Ishikawa (cell line): ENCODE results near the gene ABR.

Source experiments
- CEBPB ChIP-seq: IDR thresholded peaks from 2 replicates; pipeline ENCODE4 v1.6.1; 2012
- CREB1 ChIP-seq: IDR thresholded peaks from 2 replicates; pipeline ENCODE4 v1.6.1; 2012; ENCODE audit warnings: low read depth
- EGR1 ChIP-seq: IDR thresholded peaks from 2 replicates; pipeline ENCODE4 v1.6.1; 2012
- EP300 ChIP-seq: IDR thresholded peaks from 2 replicates; pipeline ENCODE4 v1.6.1; 2012; ENCODE audit warnings: borderline replicate concordance
- FOXM1 ChIP-seq: IDR thresholded peaks from 2 replicates; pipeline ENCODE4 v1.6.1; 2012; ENCODE audit warnings: low read depth, borderline replicate concordance
- NFIC ChIP-seq: IDR thresholded peaks from 2 replicates; pipeline ENCODE4 v1.6.1; 2012
- RAD21 ChIP-seq: IDR thresholded peaks from 2 replicates; pipeline ENCODE4 v1.6.1; 2012; ENCODE audit warnings: low read depth
- TAF1 ChIP-seq: IDR thresholded peaks from 2 replicates; pipeline ENCODE4 v1.6.1; 2012; ENCODE audit warnings: low read depth, mild to moderate bottlenecking
- TCF12 ChIP-seq: IDR thresholded peaks from 2 replicates; pipeline ENCODE4 v1.6.1; 2012; ENCODE audit warnings: low read depth
- TEAD4 ChIP-seq: IDR thresholded peaks from 2 replicates; pipeline ENCODE4 v1.6.1; 2012
- USF1 ChIP-seq: IDR thresholded peaks from 2 replicates; pipeline ENCODE4 v1.6.1; 2012
- YY1 ChIP-seq: IDR thresholded peaks from 2 replicates; pipeline ENCODE4 v1.6.1; 2012; ENCODE audit warnings: low read depth
- ZBTB7A ChIP-seq: IDR thresholded peaks from 2 replicates; pipeline ENCODE4 v1.6.1; 2012; ENCODE audit warnings: low read depth
- TF ChIP-seq, protein P1 (sequence below): IDR thresholded peaks from 2 replicates; pipeline ENCODE4 v1.6.1; 2012

ABR gene

DNA sequence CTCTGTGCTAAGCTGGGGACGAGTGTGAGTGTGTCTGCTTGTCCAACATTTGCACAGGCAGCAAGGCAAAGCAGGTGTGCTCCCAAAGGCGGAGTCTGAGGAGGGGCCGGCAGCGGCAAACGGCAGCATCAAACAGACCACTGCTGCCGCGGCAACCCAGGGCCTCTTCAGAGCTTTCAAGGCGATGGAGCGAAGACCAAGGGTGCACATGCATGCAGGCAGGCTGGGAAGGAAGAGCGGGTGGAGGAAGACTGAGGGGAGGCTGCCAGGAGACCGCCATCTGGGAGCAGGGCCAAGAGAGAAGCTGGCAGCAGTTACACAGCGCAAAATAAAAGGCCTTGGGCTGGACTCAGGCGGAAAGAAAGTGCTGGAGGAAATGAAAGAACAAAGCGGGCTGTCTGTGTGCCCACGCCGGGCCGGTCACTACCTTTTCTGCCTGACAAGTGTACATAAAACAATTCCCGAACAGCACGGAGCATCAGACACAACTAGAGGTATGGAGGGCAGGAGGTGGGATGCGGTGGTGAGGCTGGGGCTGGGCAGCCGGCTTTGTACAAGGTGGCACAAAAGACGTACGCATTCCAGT lies 174.3 kb downstream of the ABR start:
- peak; percentile 59; the same call in 1 of the 2 replicates for TF ChIP-seq NFIC
- TF ChIP-seq, protein P1, sequence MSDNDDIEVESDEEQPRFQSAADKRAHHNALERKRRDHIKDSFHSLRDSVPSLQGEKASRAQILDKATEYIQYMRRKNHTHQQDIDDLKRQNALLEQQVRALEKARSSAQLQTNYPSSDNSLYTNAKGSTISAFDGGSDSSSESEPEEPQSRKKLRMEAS = no peak

GRCh38 chr17:1004769-1005295 lies 174.9 kb downstream of the ABR start:
- TF ChIP-seq, protein P1 = no peak
- TF ChIP-seq ZBTB7A (no peak), NFIC (no peak), CEBPB (no peak), EP300 (no peak), RAD21 (no peak), FOXM1 (no peak), TCF12 (no peak)

DNA sequence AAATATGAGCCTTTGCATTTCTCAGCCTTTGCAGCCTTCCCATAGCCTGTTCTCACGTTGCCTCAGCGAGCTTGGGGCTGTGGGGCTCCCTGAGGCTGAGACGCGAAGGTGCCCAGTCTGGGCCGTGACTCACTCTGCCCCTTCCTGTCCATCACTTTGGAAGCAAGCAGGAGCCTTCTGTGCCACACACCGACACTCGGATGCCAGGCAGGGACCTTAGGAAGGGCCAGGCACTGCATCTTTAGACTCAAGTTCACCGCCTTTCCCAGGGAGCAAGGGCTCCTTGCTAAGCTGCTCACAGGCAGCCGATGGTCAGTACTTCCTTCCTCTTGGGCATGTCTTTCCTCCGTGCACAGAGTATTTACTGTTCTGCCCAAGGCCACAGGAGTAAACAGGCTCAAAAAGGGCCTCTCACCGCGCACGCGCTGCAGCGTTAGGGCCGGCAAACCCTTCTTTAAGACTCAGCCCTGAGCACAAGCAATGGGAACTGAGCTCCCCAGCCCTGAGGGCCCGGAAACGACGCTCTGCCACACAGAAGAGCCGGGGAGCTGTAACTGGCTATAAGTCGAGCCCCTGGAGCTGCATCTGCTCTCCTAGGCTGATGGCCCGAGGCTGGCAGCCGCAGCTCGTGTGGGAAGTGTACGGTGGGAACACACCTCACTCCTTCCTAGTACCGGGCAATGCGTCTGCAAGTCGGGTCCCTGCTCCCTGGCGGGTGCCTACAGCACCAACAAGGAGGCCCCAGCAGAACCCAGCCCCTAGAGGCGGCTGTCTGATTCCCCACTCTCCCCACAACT lies 175.6 kb downstream of the ABR start:
- TF ChIP-seq EGR1 (no peak), USF1 (no peak)

DNA sequence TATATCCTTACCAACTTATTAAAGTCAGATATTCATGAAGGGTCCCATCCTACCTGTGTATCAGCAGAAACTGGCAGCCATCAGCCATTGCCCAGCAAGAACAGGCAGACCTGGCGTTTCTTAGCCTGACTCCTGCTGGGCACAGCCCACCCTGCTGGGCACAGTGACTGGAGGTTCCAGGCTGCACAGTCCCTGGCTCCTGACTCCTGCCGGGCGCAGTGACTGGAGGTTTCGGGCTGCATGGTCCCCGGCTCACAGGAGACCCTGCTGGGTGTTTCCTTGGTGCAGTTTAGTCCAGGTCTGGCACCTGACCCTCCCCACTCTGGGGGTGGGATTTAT lies 176.2 kb downstream of the ABR start:
- TF ChIP-seq ZBTB7A (no peak), YY1 (no peak), TCF12 (no peak), TAF1 (no peak), EP300 (no peak), FOXM1 (no peak), USF1 (no peak), CREB1 (no peak)
- TF ChIP-seq, protein P1 = no peak

DNA sequence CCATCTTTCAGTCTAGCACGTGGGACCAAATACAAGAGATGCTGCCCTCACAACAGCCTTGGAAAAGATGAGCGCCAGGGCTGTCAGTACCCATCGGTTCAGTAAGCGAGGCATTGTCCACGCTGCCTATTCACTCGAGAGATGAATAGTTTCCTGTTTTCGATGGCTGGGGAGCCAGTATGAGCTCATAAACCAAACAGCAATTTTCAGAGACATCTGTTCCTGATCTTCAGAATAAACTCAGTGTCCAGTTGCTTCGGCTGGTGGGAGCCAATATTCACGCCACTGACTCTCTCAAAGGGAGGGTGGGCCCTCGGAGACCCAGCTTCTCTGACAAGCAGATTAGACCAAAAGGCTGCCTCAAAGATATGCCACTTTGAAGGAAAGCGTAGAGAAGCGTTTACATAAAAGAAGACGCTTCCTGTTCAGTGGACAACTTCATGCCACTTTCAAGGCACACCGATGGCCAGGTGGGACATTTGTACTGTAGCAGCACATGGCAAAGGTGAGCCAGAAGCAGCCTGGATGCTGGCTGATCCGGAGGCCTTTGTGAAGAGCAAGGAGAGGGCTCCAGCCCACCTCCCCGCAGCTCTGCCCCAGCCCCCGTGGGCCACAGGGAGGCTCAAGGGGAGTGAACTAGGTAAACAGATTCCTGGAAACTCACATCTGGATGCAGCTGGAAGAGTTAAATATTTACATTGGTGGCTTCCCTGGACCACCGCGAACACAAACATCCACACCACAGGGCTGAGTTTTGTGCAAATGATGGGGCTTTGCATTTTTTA lies 176.8 kb downstream of the ABR start:
- TF ChIP-seq USF1 = no peak
- no peak for TF ChIP-seq EGR1

- TF ChIP-seq USF1 (no peak), EGR1 (no peak)
These were observed 177.4 kb downstream of the ABR start for GRCh38 chr17:1002412-1002753.

GRCh38 chr17:1001640-1002411 lies 178.0 kb downstream of the ABR start:
- no peak for TF ChIP-seq EGR1
- no peak for TF ChIP-seq RAD21
- TF ChIP-seq TCF12 = no peak
- TF ChIP-seq EP300 = no peak
- TF ChIP-seq ZBTB7A = no peak
- TF ChIP-seq TAF1 = no peak
- no peak for TF ChIP-seq CEBPB
- no peak for TF ChIP-seq TEAD4
- TF ChIP-seq, protein P1 = no peak

DNA sequence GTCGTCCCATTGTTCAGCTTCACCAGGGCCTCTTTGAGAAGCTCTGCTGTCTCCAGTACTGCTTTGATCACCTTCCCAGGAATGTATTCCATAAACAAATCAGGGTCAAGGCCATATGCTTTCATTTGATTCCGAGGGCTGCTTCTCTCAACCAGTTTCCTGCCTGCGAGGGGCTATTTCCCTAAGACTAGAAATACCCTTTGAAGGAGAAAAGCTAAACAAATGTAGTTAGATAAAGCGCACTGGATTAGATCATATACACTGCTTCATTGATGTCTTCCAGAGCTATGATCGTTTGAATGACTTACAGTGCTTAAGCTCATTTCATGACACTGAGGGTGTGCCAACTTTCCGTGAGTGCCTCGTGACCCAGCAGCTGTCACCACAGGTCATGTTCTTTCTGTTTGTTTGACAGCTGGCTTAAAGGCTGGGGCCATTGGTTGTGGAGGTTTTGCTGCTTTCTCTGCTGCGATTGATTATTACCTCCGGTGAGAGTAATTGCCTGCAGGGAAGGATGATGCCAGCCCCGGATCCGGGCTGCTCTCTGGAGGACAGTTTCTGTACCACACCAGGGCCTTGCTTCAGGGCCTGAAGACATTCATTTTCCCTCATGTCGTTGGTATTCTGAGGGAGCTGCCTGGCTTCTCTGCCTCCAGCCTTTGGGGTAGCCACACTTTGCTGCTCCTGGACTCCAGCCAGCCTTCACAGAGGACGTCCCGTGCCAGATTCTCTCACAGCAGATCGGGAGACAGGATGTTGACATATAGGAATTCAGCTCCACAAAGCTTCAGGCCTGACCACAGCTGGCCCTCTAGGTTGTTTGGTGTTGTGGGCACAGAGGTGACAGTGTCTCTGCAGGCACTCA lies 179.0 kb downstream of the ABR start:
- TF ChIP-seq EGR1 (no peak), EP300 (no peak)
